Transverse colon (tissue), 3 donors: Measurements from ENCODE around the gene KRTAP5-1.

ENCODE experiments used
- POLR2A ChIP-seq: fragments of 450-650 bp; IDR thresholded peaks from one replicate; pipeline ENCODE4 v1.6.1; 2016; ENCODE audit warnings: antibody characterized with exemption, mild to moderate bottlenecking, moderate library complexity
- TF ChIP-seq, protein P1 (sequence below), 5 experiments: fragments of 200-600 bp in 3 of 5; fragments of 450-650 bp in 2 of 5; sonication (generic) in 3 of 5; IDR thresholded peaks; 1 replicate in 2 of 5; 2 replicates in 3 of 5; pipeline ENCODE4 v1.5.1; 2016 to 2017; ENCODE audit warnings: antibody characterized with exemption in 5 of 5, inconsistent platforms in 3 of 5, mild to moderate bottlenecking in 2 of 5, moderate library complexity in 1 of 5

DNA sequence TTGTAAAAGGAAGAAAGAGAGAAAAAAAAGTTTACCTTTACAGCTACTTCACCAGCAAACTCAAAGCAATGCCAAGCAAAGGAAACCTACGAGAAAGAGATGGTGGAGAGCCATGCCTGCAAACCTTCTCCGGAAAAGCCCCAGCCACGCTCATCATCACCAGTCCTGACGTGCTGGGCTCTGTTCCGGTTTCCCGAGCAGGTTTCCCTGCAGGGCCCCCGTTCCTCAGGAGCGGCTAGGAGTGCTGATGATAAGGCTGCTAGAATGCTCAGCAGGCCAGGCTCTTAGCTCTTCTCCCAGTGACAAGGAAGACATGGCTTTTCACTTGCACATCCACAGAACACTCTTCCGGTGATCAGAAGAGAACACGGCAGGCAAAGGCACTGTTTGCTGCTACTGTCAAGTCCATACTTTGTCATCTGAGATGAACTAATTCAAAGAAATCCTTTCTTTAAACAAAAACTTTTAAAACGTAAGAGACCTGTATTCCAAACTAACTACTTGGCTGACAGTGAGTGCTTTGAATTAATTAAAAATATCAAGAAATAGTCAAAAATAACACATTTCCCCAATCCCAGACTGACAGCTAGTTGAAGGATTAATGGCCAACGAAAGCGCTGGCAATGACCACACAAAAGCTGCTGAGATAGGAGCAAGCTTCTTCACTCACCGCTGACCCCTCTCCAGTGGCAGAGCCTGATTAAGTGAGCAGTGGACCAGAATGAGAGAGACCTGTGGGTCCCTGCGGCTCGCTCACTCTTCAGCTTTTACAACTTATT lies 48.8 kb downstream of the KRTAP5-1 start:
- no peak for TF ChIP-seq POLR2A
- TF ChIP-seq, protein P1, sequence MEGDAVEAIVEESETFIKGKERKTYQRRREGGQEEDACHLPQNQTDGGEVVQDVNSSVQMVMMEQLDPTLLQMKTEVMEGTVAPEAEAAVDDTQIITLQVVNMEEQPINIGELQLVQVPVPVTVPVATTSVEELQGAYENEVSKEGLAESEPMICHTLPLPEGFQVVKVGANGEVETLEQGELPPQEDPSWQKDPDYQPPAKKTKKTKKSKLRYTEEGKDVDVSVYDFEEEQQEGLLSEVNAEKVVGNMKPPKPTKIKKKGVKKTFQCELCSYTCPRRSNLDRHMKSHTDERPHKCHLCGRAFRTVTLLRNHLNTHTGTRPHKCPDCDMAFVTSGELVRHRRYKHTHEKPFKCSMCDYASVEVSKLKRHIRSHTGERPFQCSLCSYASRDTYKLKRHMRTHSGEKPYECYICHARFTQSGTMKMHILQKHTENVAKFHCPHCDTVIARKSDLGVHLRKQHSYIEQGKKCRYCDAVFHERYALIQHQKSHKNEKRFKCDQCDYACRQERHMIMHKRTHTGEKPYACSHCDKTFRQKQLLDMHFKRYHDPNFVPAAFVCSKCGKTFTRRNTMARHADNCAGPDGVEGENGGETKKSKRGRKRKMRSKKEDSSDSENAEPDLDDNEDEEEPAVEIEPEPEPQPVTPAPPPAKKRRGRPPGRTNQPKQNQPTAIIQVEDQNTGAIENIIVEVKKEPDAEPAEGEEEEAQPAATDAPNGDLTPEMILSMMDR (IDR thresholded peaks at IDR 0.05), result no peak
